Endothelial cell of umbilical vein (primary cell): Measurements from ENCODE around the gene IQSEC3. TPM values are rescaled to one million over a fixed set of nuclear protein-coding genes. Genes with fewer than 3 reads are reported as not detected.

ENCODE experiments used
- BruUV-seq: library from RNA; stranded (reverse); fragments of 400-500 nt; replicated peaks from 2 replicates; lab custom pipeline; 2021; lab: Mats Ljungman, UMichigan
- CTCF ChIA-PET: fragments of 300-600, 350-600 bp; sonication (Branson Sonifier 250); formaldehyde crosslinking; loops from one replicate; lab custom pipeline; 2021; ENCODE audit warnings: antibody characterized with exemption, inconsistent platforms; lab: Charles Lee
- POLR2A ChIA-PET: fragments of 300-600, 350-600 bp; sonication (Branson Sonifier 250); formaldehyde crosslinking; loops from one replicate; lab custom pipeline; 2021; ENCODE audit warnings: antibody characterized with exemption, inconsistent platforms; lab: Charles Lee
- DNase-seq: peaks from one replicate; pipeline ENCODE4 v3.0.0-alpha.2; 2011; ENCODE audit warnings: low read depth, low spot score
- FAIRE-seq: peaks from 2 replicates; lab custom pipeline; 2011; peaks lifted over from hg19 to GRCh38; lab: Jason Lieb, UNC
- H2AFZ ChIP-seq: 2 replicates; pipeline ENCODE4 v1.6.0; 2012; ENCODE audit warnings: low read depth, low read length, control low read depth, inconsistent platforms
- H3K27ac ChIP-seq: 2 replicates; pipeline ENCODE4 v1.5.1; 2011; ENCODE audit warnings: low read depth, mild to moderate bottlenecking, control low read depth, low read length, moderate library complexity; ENCODE audit not compliant: insufficient read depth
- H3K27me3 ChIP-seq, 2 experiments: 2 replicates each; pipeline versions ENCODE4 v1.6.0 to v1.6.1; 2011; ENCODE audit warnings: low read length in 2 of 2, mixed read lengths in 1 of 2; ENCODE audit not compliant: control insufficient read depth in 2 of 2, insufficient read depth in 2 of 2
- H3K36me3 ChIP-seq, 2 experiments: 2 replicates in 1 of 2; 3 replicates in 1 of 2; pipeline ENCODE4 v1.5.1; 2011; ENCODE audit warnings: low read length in 2 of 2, mild to moderate bottlenecking in 1 of 2, moderate library complexity in 1 of 2; ENCODE audit not compliant: control insufficient read depth in 2 of 2, insufficient read depth in 2 of 2; ENCODE audit errors: extremely low read depth in 1 of 2
- H3K4me1 ChIP-seq: 3 replicates; pipeline ENCODE4 v1.5.1; 2011; ENCODE audit warnings: mild to moderate bottlenecking, low read length; ENCODE audit not compliant: control insufficient read depth, insufficient read depth; ENCODE audit errors: extremely low read depth
- H3K4me2 ChIP-seq: 2 replicates; pipeline ENCODE4 v1.6.1; 2011; ENCODE audit warnings: low read length, control low read depth, mixed read lengths; ENCODE audit not compliant: insufficient read depth
- H3K4me3 ChIP-seq, 3 experiments: fragments of 200-600 bp in 1 of 3; sonication (generic), shearing (Covaris generic) in 1 of 3; replicated peaks in 1 of 3; 2 replicates each; pipeline ENCODE4 v1.5.1; 2011 to 2016; ENCODE audit warnings: control low read depth in 3 of 3, low read length in 3 of 3, mild to moderate bottlenecking in 2 of 3, inconsistent platforms in 1 of 3, low read depth in 1 of 3, moderate library complexity in 1 of 3; ENCODE audit not compliant: insufficient read depth in 1 of 3
- H3K79me2 ChIP-seq: 2 replicates; pipeline ENCODE4 v1.6.0; 2012; ENCODE audit warnings: low read length, inconsistent platforms; ENCODE audit not compliant: control insufficient read depth, insufficient read depth
- H3K9ac ChIP-seq: replicated peaks from 2 replicates; pipeline ENCODE3; 2011; ENCODE audit warnings: low read length, control low read depth; ENCODE audit not compliant: insufficient read depth; ENCODE audit errors: extremely low read depth
- H3K9me1 ChIP-seq: replicated peaks from 3 replicates; pipeline ENCODE4 v1.6.0; 2011; ENCODE audit warnings: mild to moderate bottlenecking, low read length; ENCODE audit not compliant: control insufficient read depth, insufficient read depth; ENCODE audit errors: extremely low read depth
- H3K9me3 ChIP-seq: replicated peaks from 2 replicates; pipeline ENCODE4 v1.5.1; 2012; ENCODE audit warnings: low read length, inconsistent platforms; ENCODE audit not compliant: control insufficient read depth, insufficient read depth
- H4K20me1 ChIP-seq: replicated peaks from 2 replicates; pipeline ENCODE3; 2011; ENCODE audit warnings: mild to moderate bottlenecking, low read length; ENCODE audit not compliant: control insufficient read depth, insufficient read depth; ENCODE audit errors: extremely low read depth
- EZH2 ChIP-seq: IDR thresholded peaks from 2 replicates; pipeline ENCODE4 v1.6.1; 2012; ENCODE audit warnings: borderline replicate concordance, low read depth, mild to moderate bottlenecking, moderate library complexity, low read length, inconsistent platforms; ENCODE audit not compliant: severe bottlenecking
- FOS ChIP-seq: IDR thresholded peaks from 2 replicates; pipeline ENCODE4 v1.6.1; 2011; ENCODE audit warnings: mild to moderate bottlenecking, low read length, moderate library complexity, borderline replicate concordance; ENCODE audit not compliant: insufficient read depth
- GATA2 ChIP-seq: IDR thresholded peaks from 2 replicates; pipeline ENCODE4 v1.7.0; 2011; ENCODE audit warnings: low read depth, mild to moderate bottlenecking, moderate library complexity, mixed read lengths, low read length; ENCODE audit not compliant: insufficient read length, insufficient read depth
- JUN ChIP-seq: IDR thresholded peaks from 2 replicates; pipeline ENCODE4 v1.6.1; 2011; ENCODE audit warnings: borderline replicate concordance, low read depth; ENCODE audit not compliant: insufficient read length, insufficient read depth
- MYC ChIP-seq: IDR thresholded peaks from one replicate; pipeline ENCODE4 v1.6.1; 2011; ENCODE audit warnings: mild to moderate bottlenecking, low read depth, low read length
- POLR2A ChIP-seq: IDR thresholded peaks from 2 replicates; pipeline ENCODE4 v1.6.1; 2012; ENCODE audit warnings: low read depth, mild to moderate bottlenecking, control low read depth, low read length
- POLR2AphosphoS5 ChIP-seq: IDR thresholded peaks from 2 replicates; pipeline ENCODE4 v1.6.1; 2012; ENCODE audit warnings: low read depth, mild to moderate bottlenecking, control low read depth, low read length, moderate library complexity; ENCODE audit not compliant: insufficient read depth
- dilution Hi-C: fragments of 300-500 bp; cut with MboI; formaldehyde crosslinking; loops from one replicate; pipeline ENCODE4 v1.15.0; 2019; ENCODE audit warnings: low sequenced_read_pairs; ENCODE audit not compliant: extremely low pct_ligation_motif_present
- intact Hi-C: fragments of 100-400 bp; cut with micrococcal nuclease; formaldehyde crosslinking; loops from one replicate; pipeline ENCODE4 v1.10.0; 2022
- polyA plus RNA-seq, 4 experiments: library from polyadenylated mRNA; depleted of rRNA in 3 of 4; stranded (reverse) in 3 of 4; unstranded in 1 of 4; fragments of >200 nt; gene quantifications; 2 replicates each; pipeline versions ENCODE4 v1.2.1 to v1.2.3, GENCODE V29; 2011 to 2012; ENCODE audit warnings: missing spikeins in 1 of 4
- total RNA-seq: library from RNA; stranded (reverse); gene quantifications from 2 replicates; pipeline ENCODE4 v1.2.3, GENCODE V29; 2021
- TF ChIP-seq, protein P1 (sequence below), 2 donors: IDR thresholded peaks; 1 replicate in 1 of 2; 2 replicates in 1 of 2; pipeline ENCODE4 v1.5.1; 2011; ENCODE audit warnings: low read length in 2 of 2, mild to moderate bottlenecking in 2 of 2, moderate library complexity in 2 of 2, control low read depth in 1 of 2, inconsistent platforms in 1 of 2, low read depth in 1 of 2; ENCODE audit not compliant: insufficient read depth in 1 of 2; ENCODE audit errors: extremely low read depth in 1 of 2
- TF ChIP-seq, protein P2 (sequence below): IDR thresholded peaks from 2 replicates; pipeline ENCODE4 v1.6.1; 2011; ENCODE audit not compliant: insufficient read depth, insufficient read length

IQSEC3 gene
- total and polyA plus RNA-seq, 2 donors (not counting 3 experiments of a cell fraction or from before 2014, with no cell fraction given): not detected

DNA sequence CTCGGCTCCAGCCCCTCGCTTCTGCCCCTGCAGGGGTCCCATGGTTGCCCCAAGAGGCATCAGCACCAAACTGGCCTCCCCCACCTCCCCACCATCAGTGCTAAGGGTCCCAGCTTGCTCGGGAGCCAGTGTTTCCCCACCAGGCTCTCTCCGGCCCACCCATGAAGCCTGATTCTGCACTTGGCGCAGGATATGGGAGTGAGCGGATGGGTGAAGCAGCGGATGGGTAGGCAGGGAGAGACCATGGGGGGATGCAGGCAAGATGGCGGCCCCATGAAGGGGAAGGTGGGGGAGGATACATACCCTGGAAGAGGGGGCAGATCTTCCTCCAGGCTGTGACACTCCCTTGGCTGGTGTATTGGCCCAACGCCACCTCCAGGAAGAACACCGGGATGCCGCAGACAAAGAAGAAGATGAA is 137.7 kb downstream of the IQSEC3 start:
- no TSS peak for BruUV-seq
- H2AFZ ChIP-seq: no peak overlapping the region
- FAIRE-seq: no peak

More for the DNA sequence above, 137.7 kb downstream of the IQSEC3 start:
- H3K4me3 ChIP-seq: no peak overlapping the region
- peaks cover 13 to 18% of the 10 kb centered on the region in 2 experiments for H3K27me3 ChIP-seq
- H3K9me1 ChIP-seq: no peaks in the 10 kb centered on the region
- ChIA-PET POLR2A (no interaction called here), CTCF (interaction anchor here (1.4 kb wide), 1 partner anchor 14 kb away, joined by 3 read pairs; no protein-coding TSS in a partner anchor)
- H3K9ac ChIP-seq: no peak overlapping the region
- H3K9me3 ChIP-seq: no peaks in the 10 kb centered on the region
- dilution Hi-C loops: no loop called here
- no peak for DNase-seq
- no peak overlapping the region for H3K4me2 ChIP-seq
- no peak overlapping the region for H3K27ac ChIP-seq
- no peak for TF ChIP-seq JUN
- no peak for TF ChIP-seq GATA2
- no peak for TF ChIP-seq POLR2AphosphoS5
- TF ChIP-seq, protein P1, sequence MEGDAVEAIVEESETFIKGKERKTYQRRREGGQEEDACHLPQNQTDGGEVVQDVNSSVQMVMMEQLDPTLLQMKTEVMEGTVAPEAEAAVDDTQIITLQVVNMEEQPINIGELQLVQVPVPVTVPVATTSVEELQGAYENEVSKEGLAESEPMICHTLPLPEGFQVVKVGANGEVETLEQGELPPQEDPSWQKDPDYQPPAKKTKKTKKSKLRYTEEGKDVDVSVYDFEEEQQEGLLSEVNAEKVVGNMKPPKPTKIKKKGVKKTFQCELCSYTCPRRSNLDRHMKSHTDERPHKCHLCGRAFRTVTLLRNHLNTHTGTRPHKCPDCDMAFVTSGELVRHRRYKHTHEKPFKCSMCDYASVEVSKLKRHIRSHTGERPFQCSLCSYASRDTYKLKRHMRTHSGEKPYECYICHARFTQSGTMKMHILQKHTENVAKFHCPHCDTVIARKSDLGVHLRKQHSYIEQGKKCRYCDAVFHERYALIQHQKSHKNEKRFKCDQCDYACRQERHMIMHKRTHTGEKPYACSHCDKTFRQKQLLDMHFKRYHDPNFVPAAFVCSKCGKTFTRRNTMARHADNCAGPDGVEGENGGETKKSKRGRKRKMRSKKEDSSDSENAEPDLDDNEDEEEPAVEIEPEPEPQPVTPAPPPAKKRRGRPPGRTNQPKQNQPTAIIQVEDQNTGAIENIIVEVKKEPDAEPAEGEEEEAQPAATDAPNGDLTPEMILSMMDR (IDR thresholded peaks at IDR 0.05; ENCODE audit: extremely low read depth in 1 of 2, insufficient read depth in 1 of 2, low read depth in 1 of 2, low read length in 2 of 2): no peak
- no peak for TF ChIP-seq FOS
- no peak for TF ChIP-seq POLR2A
- TF ChIP-seq EZH2: no peak
- TF ChIP-seq, protein P2, sequence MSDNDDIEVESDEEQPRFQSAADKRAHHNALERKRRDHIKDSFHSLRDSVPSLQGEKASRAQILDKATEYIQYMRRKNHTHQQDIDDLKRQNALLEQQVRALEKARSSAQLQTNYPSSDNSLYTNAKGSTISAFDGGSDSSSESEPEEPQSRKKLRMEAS: no peak
- TF ChIP-seq MYC: no peak
- H3K79me2 ChIP-seq: no peaks in the 10 kb centered on the region
- intact Hi-C loops: no loop called here
- H3K4me1 ChIP-seq: no peaks in the 10 kb centered on the region
- H4K20me1 ChIP-seq: no peaks in the 10 kb centered on the region
- H3K36me3 ChIP-seq: no peaks in the 10 kb centered on the region
